IMR-90 (cell line): Measurements from ENCODE around the gene CLSTN3. TPM values are rescaled to one million over a fixed set of nuclear protein-coding genes. Genes with fewer than 3 reads are reported as not detected.

Experiments
- ATAC-seq: fragments of 200-7000 bp; cut with Tn5 transposase; 2 replicates; pipeline ENCODE4 v1.9.1; 2020; ENCODE audit warnings: low read depth, mild to moderate bottlenecking, moderate library complexity
- BruUV-seq: library from RNA; stranded (reverse); fragments of 400-500 nt; replicated peaks from 2 replicates; lab custom pipeline; 2021; lab: Mats Ljungman, UMichigan
- CTCF ChIA-PET: fragments of 300-600 bp; formaldehyde crosslinking; extraction: SDS; loops from one replicate; lab custom pipeline; 2021; ENCODE audit warnings: antibody characterized with exemption; lab: Yijun Ruan, JAX
- POLR2A ChIA-PET: fragments of 300-600 bp; sonication (Branson Sonifier 250); formaldehyde crosslinking; loops from one replicate; lab custom pipeline; 2022; ENCODE audit warnings: antibody characterized with exemption; ENCODE audit not compliant: unreplicated experiment; lab: Charles Lee
- DNase-seq: peaks from one replicate; pipeline ENCODE4 v3.0.0; 2013
- H2AFZ ChIP-seq: replicated peaks from 2 replicates; pipeline ENCODE3; 2013; ENCODE audit warnings: low read length, mild to moderate bottlenecking; ENCODE audit not compliant: poor library complexity
- H2AK5ac ChIP-seq: 2 replicates; pipeline ENCODE4 v1.6.1; 2013; ENCODE audit warnings: low read depth, low read length, inconsistent platforms
- H2AK9ac ChIP-seq: replicated peaks from 2 replicates; pipeline ENCODE3; 2013; ENCODE audit warnings: mild to moderate bottlenecking, low read depth, low read length, moderate library complexity; ENCODE audit not compliant: poor library complexity
- H2BK120ac ChIP-seq: 2 replicates; pipeline ENCODE4 v1.6.1; 2013; ENCODE audit warnings: low read depth, low read length, inconsistent platforms
- H2BK15ac ChIP-seq: 3 replicates; pipeline ENCODE4 v1.6.1; 2013; ENCODE audit warnings: low read depth, low read length, inconsistent platforms
- H2BK20ac ChIP-seq: 2 replicates; pipeline ENCODE4 v1.6.1; 2013; ENCODE audit warnings: low read depth, mild to moderate bottlenecking, inconsistent platforms, low read length, moderate library complexity
- H2BK5ac ChIP-seq: 2 replicates; pipeline ENCODE4 v1.6.1; 2013; ENCODE audit warnings: mild to moderate bottlenecking, low read depth, low read length, inconsistent platforms; ENCODE audit not compliant: poor library complexity, severe bottlenecking
- H3K14ac ChIP-seq: replicated peaks from 2 replicates; pipeline ENCODE4 v1.6.1; 2013; ENCODE audit warnings: low read depth, low read length, inconsistent platforms
- H3K18ac ChIP-seq: 2 replicates; pipeline ENCODE4 v1.6.1; 2013; ENCODE audit warnings: low read depth, low read length, control low read depth
- H3K23ac ChIP-seq: 2 replicates; pipeline ENCODE4 v1.6.1; 2013; ENCODE audit warnings: low read depth, low read length, inconsistent platforms
- H3K27ac ChIP-seq: 2 replicates; pipeline ENCODE4 v1.5.1; 2013; ENCODE audit warnings: mild to moderate bottlenecking, control low read depth, low read length; ENCODE audit not compliant: insufficient read depth
- H3K27me3 ChIP-seq: 2 replicates; pipeline ENCODE4 v1.6.1; 2013; ENCODE audit warnings: low read length; ENCODE audit not compliant: control insufficient read depth, insufficient read depth
- H3K36me3 ChIP-seq: 2 replicates; pipeline ENCODE4 v1.6.1; 2013; ENCODE audit warnings: low read length, mixed read lengths; ENCODE audit not compliant: control insufficient read depth, insufficient read depth
- H3K4ac ChIP-seq: 2 replicates; pipeline ENCODE4 v1.6.1; 2013; ENCODE audit warnings: low read depth, low read length, inconsistent platforms
- H3K4me1 ChIP-seq: 2 replicates; pipeline ENCODE4 v1.6.1; 2013; ENCODE audit warnings: low read length, mixed read lengths; ENCODE audit not compliant: control insufficient read depth, insufficient read depth
- H3K4me2 ChIP-seq: 2 replicates; pipeline ENCODE4 v1.6.1; 2013; ENCODE audit warnings: low read depth, mild to moderate bottlenecking, control low read depth, low read length, moderate library complexity
- H3K4me3 ChIP-seq: 2 replicates; pipeline ENCODE4 v1.5.1; 2013; ENCODE audit warnings: low read depth, mild to moderate bottlenecking, control low read depth, low read length, moderate library complexity; ENCODE audit not compliant: insufficient read depth
- H3K56ac ChIP-seq: 2 replicates; pipeline ENCODE4 v1.6.1; 2013; ENCODE audit warnings: low read length, inconsistent platforms; ENCODE audit not compliant: insufficient read depth; ENCODE audit errors: extremely low read depth
- H3K79me1 ChIP-seq, 2 experiments: 2 replicates each; pipeline ENCODE4 v1.6.1; 2013; ENCODE audit warnings: low read length in 2 of 2, inconsistent platforms in 1 of 2, low read depth in 1 of 2
- H3K9ac ChIP-seq: 2 replicates; pipeline ENCODE4 v1.6.1; 2013; ENCODE audit warnings: low read depth, low read length, control low read depth
- H3K9me1 ChIP-seq: 2 replicates; pipeline ENCODE4 v1.6.1; 2013; ENCODE audit warnings: low read length, inconsistent platforms; ENCODE audit not compliant: insufficient read depth
- H3K9me3 ChIP-seq: 2 replicates; pipeline ENCODE4 v1.6.1; 2013; ENCODE audit warnings: low read length; ENCODE audit not compliant: control insufficient read depth, insufficient read depth
- H4K20me1 ChIP-seq: 2 replicates; pipeline ENCODE4 v1.6.1; 2013; ENCODE audit warnings: low read length, inconsistent platforms; ENCODE audit not compliant: insufficient read depth
- H4K5ac ChIP-seq: 2 replicates; pipeline ENCODE4 v1.6.1; 2013; ENCODE audit warnings: mild to moderate bottlenecking, low read depth, low read length, control low read depth
- H4K8ac ChIP-seq, 2 experiments: 2 replicates each; pipeline ENCODE4 v1.6.1; 2013; ENCODE audit warnings: low read depth in 2 of 2, low read length in 2 of 2, control low read depth in 1 of 2, inconsistent platforms in 1 of 2
- H4K91ac ChIP-seq: 2 replicates; pipeline ENCODE4 v1.6.1; 2013; ENCODE audit warnings: low read depth, low read length, inconsistent platforms; ENCODE audit not compliant: insufficient read depth
- WGBS, 2 experiments: methylation state at CpG; one replicate each; pipeline versions ENCODE4 v1.1.5 to v1.1.7; 2013; ENCODE audit warnings: missing lambda C conversion rate in 2 of 2; ENCODE audit not compliant: insufficient read length in 1 of 2; ENCODE audit errors: extremely low coverage in 2 of 2; 5-methylcytosine and 5-hydroxymethylcytosine counted together
- dilution Hi-C: fragments of 300-500 bp; cut with HindIII; formaldehyde crosslinking; loops from one replicate; pipeline ENCODE4 v1.14.3; 2018; ENCODE audit warnings: low sequenced_read_pairs; ENCODE audit not compliant: unreplicated experiment
- in situ Hi-C: fragments of 300-500 bp; cut with MboI; formaldehyde crosslinking; loops from 3 replicates; pipeline ENCODE4 v1.14.3; 2019; ENCODE audit warnings: low sequenced_read_pairs, inconsistent platforms, mixed read lengths
- intact Hi-C: fragments of 100-400 bp; cut with micrococcal nuclease; formaldehyde crosslinking; loops from 2 replicates; pipeline ENCODE4 v1.10.0; 2022
- polyA plus RNA-seq, 3 experiments: library from polyadenylated mRNA; depleted of rRNA; stranded (reverse); fragments of >200 nt; gene quantifications; 2 replicates each; pipeline ENCODE4 v1.2.3, GENCODE V29; 2012; ENCODE audit warnings: low replicate concordance in 1 of 3
- total RNA-seq: library from RNA; depleted of rRNA; stranded (reverse); fragments of >200 nt; gene quantifications from 2 replicates; pipeline ENCODE4 v1.2.3, GENCODE V29; 2012
- TF ChIP-seq, protein P1 (sequence below): fragments of 150-350 bp; IDR thresholded peaks from 2 replicates; pipeline ENCODE4 v1.6.1; 2016; ENCODE audit warnings: low read depth, mild to moderate bottlenecking, low read length, moderate library complexity, borderline replicate concordance

Gene CLSTN3
- total and polyA plus RNA-seq, 2 of the 4 experiments (the other 2 are of a cell fraction), result 4.1 to 16.4 TPM

DNA sequence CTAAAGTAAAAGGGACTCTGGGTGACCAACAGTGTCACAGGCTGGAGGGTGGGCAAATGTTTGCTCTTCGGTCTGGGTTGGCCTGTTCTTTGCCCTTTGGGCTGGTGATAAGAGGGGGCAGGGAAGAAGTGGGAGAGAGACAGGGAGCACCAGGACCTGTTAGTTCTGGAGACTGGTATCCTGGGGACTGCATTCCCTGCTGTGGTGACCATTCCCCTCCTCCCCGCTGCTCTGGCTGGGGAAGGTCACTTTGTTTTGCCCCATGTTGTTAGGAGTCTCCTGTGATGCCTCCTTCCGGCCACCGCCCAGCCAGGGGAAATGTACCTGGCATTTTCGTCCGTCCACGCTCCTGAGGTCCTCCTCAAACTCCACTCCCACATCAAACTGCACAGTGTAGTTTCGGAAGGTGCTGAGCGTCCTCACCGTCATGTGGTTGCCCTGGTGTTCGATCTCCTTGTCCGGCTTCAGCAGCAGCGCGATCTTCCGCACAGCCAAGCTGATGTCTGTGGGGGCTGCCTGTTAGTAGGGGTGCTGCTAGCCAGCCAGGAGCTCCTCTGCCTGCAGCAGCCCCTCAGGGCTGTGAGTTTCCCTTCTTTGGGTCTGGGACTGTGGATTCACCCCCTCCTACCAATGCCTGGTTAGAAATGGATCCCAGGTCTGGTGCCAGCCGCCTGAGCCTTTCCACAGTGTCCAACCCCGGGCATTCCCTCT is 2.1 kb upstream of the CLSTN3 start:
- CTCF ChIA-PET, result no interaction called here
- no peak for ATAC-seq

More for the DNA sequence above, 2.1 kb upstream of the CLSTN3 start:
- Histone ChIP-seq H3K36me3 (no peaks in the 10 kb centered on the region; the same call in 1 of the 2 replicates), H3K56ac (no peak overlapping the region), H3K9me3 (no peaks in the 10 kb centered on the region), H3K4ac (no peak overlapping the region), H2AK5ac (no peak overlapping the region), H2BK5ac (no peak overlapping the region), H3K18ac (no peak overlapping the region), H3K4me1 (peaks cover 6% of the 10 kb centered on the region; the same call in 1 of the 2 replicates), H4K91ac (no peak overlapping the region), H3K14ac (no peak overlapping the region), H2BK20ac (no peak overlapping the region), H2AK9ac (no peak overlapping the region), H3K79me1 (0 out of 4 replicates have a peak, but pooled peaks cover 0 to 6% of the 10 kb centered on the region in 2 experiments), H4K20me1 (no peaks in the 10 kb centered on the region), H3K27ac (no peak overlapping the region), H2BK15ac (no peak overlapping the region), H3K27me3 (no peaks in the 10 kb centered on the region), H3K23ac (no peak overlapping the region), H4K8ac (no peak overlapping the region), H3K4me3 (no peak overlapping the region), H3K4me2 (no peak overlapping the region), H3K9me1 (peaks cover 5% of the 10 kb centered on the region; the same call in 1 of the 2 replicates), H2BK120ac (no peak overlapping the region), H3K9ac (no peak overlapping the region), H4K5ac (no peak overlapping the region), H2AFZ (no peak overlapping the region)
- TF ChIP-seq, protein P1, sequence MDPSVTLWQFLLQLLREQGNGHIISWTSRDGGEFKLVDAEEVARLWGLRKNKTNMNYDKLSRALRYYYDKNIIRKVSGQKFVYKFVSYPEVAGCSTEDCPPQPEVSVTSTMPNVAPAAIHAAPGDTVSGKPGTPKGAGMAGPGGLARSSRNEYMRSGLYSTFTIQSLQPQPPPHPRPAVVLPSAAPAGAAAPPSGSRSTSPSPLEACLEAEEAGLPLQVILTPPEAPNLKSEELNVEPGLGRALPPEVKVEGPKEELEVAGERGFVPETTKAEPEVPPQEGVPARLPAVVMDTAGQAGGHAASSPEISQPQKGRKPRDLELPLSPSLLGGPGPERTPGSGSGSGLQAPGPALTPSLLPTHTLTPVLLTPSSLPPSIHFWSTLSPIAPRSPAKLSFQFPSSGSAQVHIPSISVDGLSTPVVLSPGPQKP, result no peak
- intact Hi-C loops, result no loop called here
- no TSS peak for BruUV-seq
- in situ Hi-C loops, result no loop called here
- POLR2A ChIA-PET, result no interaction called here
- dilution Hi-C loops, result no loop called here
- no peak for DNase-seq
- 80% methylated on average over 3 of the region's 17 CpGs; no CpG with 5 or more reads in 1 of the 2 experiments for WGBS, 2 experiments
